ENCODE data around the gene PARD6G. TPM values are rescaled to one million over a fixed set of nuclear protein-coding genes. Genes with fewer than 3 reads are reported as not detected.
"Not testable (repeated sequence)": the region's sequence is repeated elsewhere in the genome, so short reads cannot be mapped to it uniquely, and the experiment has no call there.

Gene PARD6G
- total RNA-seq, 4 donors from 2014 or later: 4.6 to 15.9 (median 11.9) TPM

- H3K27ac ChIP-seq; H3K9me3 ChIP-seq; H3K36me3 ChIP-seq; H3K4me3 ChIP-seq; H3K4me1 ChIP-seq; intact Hi-C loops (cut with DNase I; ENCODE audit: low total_unique reads); H3K27me3 ChIP-seq: not testable (repeated sequence)
- TF ChIP-seq CTCF (IDR thresholded peaks at IDR 0.05): peak; percentile 71 to 84 (median 79)
- DNase-seq: peak; percentile 73 to 79
These were observed 10.5 kb upstream of the PARD6G start for GRCh38 chr18:80257579-80258543.

GRCh38 chr18:80254971-80255500 lies 7.7 kb upstream of the PARD6G start:
- Histone ChIP-seq H3K27ac (no peak overlapping the region), H3K4me3 (no peak overlapping the region), H3K36me3 (no peaks in the 10 kb centered on the region), H3K9me3 (no peaks in the 10 kb centered on the region), H3K27me3 (no peaks in the 10 kb centered on the region), H3K4me1 (no peaks in the 10 kb centered on the region)
- intact Hi-C loops (cut with DNase I; ENCODE audit: low total_unique reads): no loop called here
- DNase-seq: no peak
- TF ChIP-seq POLR2A (IDR thresholded peaks at IDR 0.05): no peak
- TF ChIP-seq CTCF (IDR thresholded peaks at IDR 0.05): no peak

GRCh38 chr18:80253871-80254492 lies 6.7 kb upstream of the PARD6G start:
- H3K4me3 ChIP-seq: no peak overlapping the region
- no peak for DNase-seq
- no peak for TF ChIP-seq POLR2A (IDR thresholded peaks at IDR 0.05)
- no peak for TF ChIP-seq CTCF (IDR thresholded peaks at IDR 0.05)
- no peaks in the 10 kb centered on the region for H3K9me3 ChIP-seq
- intact Hi-C loops (cut with DNase I; ENCODE audit: low total_unique reads): no loop called here
- H3K4me1 ChIP-seq: no peaks in the 10 kb centered on the region
- no peaks in the 10 kb centered on the region for H3K27me3 ChIP-seq
- no peak overlapping the region for H3K27ac ChIP-seq
- H3K36me3 ChIP-seq: no peaks in the 10 kb centered on the region

- intact Hi-C loops (cut with DNase I; ENCODE audit: low total_unique reads): no loop called here
- DNase-seq: no peak
- TF ChIP-seq CTCF (IDR thresholded peaks at IDR 0.05) (no peak), POLR2A (IDR thresholded peaks at IDR 0.05) (no peak)
- Histone ChIP-seq H3K4me1 (no peaks in the 10 kb centered on the region), H3K27me3 (no peaks in the 10 kb centered on the region), H3K27ac (no peak overlapping the region), H3K9me3 (no peaks in the 10 kb centered on the region), H3K36me3 (no peaks in the 10 kb centered on the region), H3K4me3 (no peak overlapping the region)
These were observed 5.9 kb upstream of the PARD6G start for GRCh38 chr18:80253236-80253635.

GRCh38 chr18:80252136-80252535 lies 4.8 kb upstream of the PARD6G start:
- H3K9me3 ChIP-seq: no peaks in the 10 kb centered on the region
- DNase-seq: no peak
- no peaks in the 10 kb centered on the region for H3K36me3 ChIP-seq
- no peak for TF ChIP-seq CTCF (IDR thresholded peaks at IDR 0.05)
- no peak for TF ChIP-seq POLR2A (IDR thresholded peaks at IDR 0.05)
- H3K27ac ChIP-seq: no peak overlapping the region
- H3K4me3 ChIP-seq: no peak overlapping the region
- intact Hi-C loops (cut with DNase I; ENCODE audit: low total_unique reads): no loop called here
- H3K27me3 ChIP-seq: no peaks in the 10 kb centered on the region
- H3K4me1 ChIP-seq: no peaks in the 10 kb centered on the region
